Tibial nerve (tissue), 4 donors: ENCODE data around the gene CMPK2. TPM values are rescaled to one million over a fixed set of nuclear protein-coding genes. Genes with fewer than 3 reads are reported as not detected.

ENCODE experiments used
- DNase-seq, 2 donors: peaks; one replicate each; pipeline ENCODE4 v3.0.0-alpha.2; 2019; ENCODE audit warnings: low spot score in 2 of 2
- H3K27ac ChIP-seq, 4 donors: fragments of 200-600 bp; sonication (generic) in 3 of 4; one replicate each; pipeline ENCODE4 v1.5.1; 2017 to 2019; ENCODE audit warnings: mild to moderate bottlenecking in 1 of 4
- H3K27me3 ChIP-seq, 2 donors: fragments of 200-600 bp; sonication (generic) in 1 of 2; one replicate each; pipeline versions ENCODE4 v1.5.1 to v1.6.0; 2017 to 2019
- H3K36me3 ChIP-seq, 3 donors: fragments of 200-600 bp; sonication (generic); one replicate each; pipeline ENCODE4 v1.5.1; 2018 to 2019
- H3K4me1 ChIP-seq, 4 donors: fragments of 200-600 bp; sonication (generic) in 3 of 4; one replicate each; pipeline ENCODE4 v1.5.1; 2017 to 2019
- H3K4me3 ChIP-seq, 4 donors: fragments of 200-600 bp; sonication (generic) in 3 of 4; one replicate each; pipeline ENCODE4 v1.5.1; 2017 to 2019; ENCODE audit warnings: mild to moderate bottlenecking in 1 of 4, moderate library complexity in 1 of 4
- H3K9me3 ChIP-seq, 4 donors: fragments of 200-600 bp; sonication (generic) in 3 of 4; one replicate each; pipeline ENCODE4 v1.5.1; 2017 to 2019
- CTCF ChIP-seq, 5 experiments: fragments of 200-600 bp in 3 of 5; fragments of 450-650 bp in 2 of 5; sonication (generic) in 3 of 5; IDR thresholded peaks; one replicate each; pipeline ENCODE4 v1.5.1; 2016 to 2019; ENCODE audit warnings: antibody characterized with exemption in 5 of 5, mild to moderate bottlenecking in 3 of 5, moderate library complexity in 2 of 5
- EP300 ChIP-seq, 2 donors: sonication (generic); formaldehyde crosslinking; IDR thresholded peaks; one replicate each; pipeline ENCODE4 v1.6.1; 2017; ENCODE audit warnings: antibody characterized with exemption in 2 of 2, mild to moderate bottlenecking in 1 of 2
- POLR2A ChIP-seq, 2 donors: fragments of 450-650 bp; IDR thresholded peaks; one replicate each; pipeline ENCODE4 v1.6.1; 2017; ENCODE audit warnings: antibody characterized with exemption in 2 of 2, mild to moderate bottlenecking in 2 of 2, moderate library complexity in 2 of 2
- WGBS, 2 donors: methylation state at CpG; one replicate each; pipeline ENCODE4 v1.1.5; 2018; 5-methylcytosine and 5-hydroxymethylcytosine counted together
- total RNA-seq, 4 donors: library from RNA; depleted of rRNA; stranded (reverse); fragments of >200 nt; gene quantifications; one replicate each; pipeline ENCODE4 v1.1.0, GENCODE V29; 2016

Gene CMPK2
- total RNA-seq, 4 donors from 2014 or later: 4.5 to 11.4 (median 7.4) TPM

- Histone ChIP-seq H3K9me3 (peaks cover 4 to 100% (median 35%) of the 10 kb centered on the region in 4 donors), H3K27me3 (no peaks in the 10 kb centered on the region), H3K4me3 (no peak overlapping the region), H3K4me1 (no peaks in the 10 kb centered on the region), H3K36me3 (peaks cover 0 to 85% (median 2%) of the 10 kb centered on the region in 3 donors), H3K27ac (no peak overlapping the region)
- no peak for DNase-seq
- 89 to 94% methylated on average over 2 of the region's 2 CpGs for WGBS, 2 donors
- TF ChIP-seq POLR2A (IDR thresholded peaks at IDR 0.05) (no peak), CTCF (IDR thresholded peaks at IDR 0.05) (no peak), EP300 (IDR thresholded peaks at IDR 0.05) (no peak)
These were observed 19.8 kb downstream of the CMPK2 start for GRCh38 chr2:6845903-6846302.

DNA sequence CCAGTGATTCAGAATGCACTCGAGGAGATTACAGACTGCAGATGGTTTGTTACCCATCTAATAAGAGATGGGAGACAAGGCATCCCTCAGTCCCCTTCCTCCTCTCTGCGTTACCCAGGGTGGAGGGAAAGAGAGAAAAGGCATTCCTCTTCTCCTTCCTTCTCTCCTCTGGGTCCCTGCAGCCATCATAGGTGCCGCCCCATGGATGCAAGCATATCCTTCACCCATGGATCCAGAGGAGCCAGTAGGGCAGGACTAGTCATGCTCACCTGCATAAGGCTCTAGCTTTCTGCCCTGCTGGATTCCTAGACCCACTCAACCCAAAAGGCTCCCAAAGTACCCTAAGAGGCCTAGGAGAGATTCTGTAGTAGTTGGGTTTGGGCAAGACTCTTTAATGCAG lies 20.4 kb downstream of the CMPK2 start:
- DNase-seq: no peak
- no peak overlapping the region for H3K4me3 ChIP-seq
- peaks cover 0 to 83% (median 0%) of the 10 kb centered on the region in 3 donors for H3K36me3 ChIP-seq
- H3K27ac ChIP-seq: no peak overlapping the region
- no peaks in the 10 kb centered on the region for H3K27me3 ChIP-seq
- H3K4me1 ChIP-seq: no peaks in the 10 kb centered on the region
- 76 to 82% methylated on average over 3 of the region's 3 CpGs for WGBS, 2 donors
- TF ChIP-seq POLR2A (IDR thresholded peaks at IDR 0.05) (no peak), CTCF (IDR thresholded peaks at IDR 0.05) (no peak), EP300 (IDR thresholded peaks at IDR 0.05) (no peak)
- H3K9me3 ChIP-seq: peaks cover 4 to 100% (median 35%) of the 10 kb centered on the region in 4 donors

DNA sequence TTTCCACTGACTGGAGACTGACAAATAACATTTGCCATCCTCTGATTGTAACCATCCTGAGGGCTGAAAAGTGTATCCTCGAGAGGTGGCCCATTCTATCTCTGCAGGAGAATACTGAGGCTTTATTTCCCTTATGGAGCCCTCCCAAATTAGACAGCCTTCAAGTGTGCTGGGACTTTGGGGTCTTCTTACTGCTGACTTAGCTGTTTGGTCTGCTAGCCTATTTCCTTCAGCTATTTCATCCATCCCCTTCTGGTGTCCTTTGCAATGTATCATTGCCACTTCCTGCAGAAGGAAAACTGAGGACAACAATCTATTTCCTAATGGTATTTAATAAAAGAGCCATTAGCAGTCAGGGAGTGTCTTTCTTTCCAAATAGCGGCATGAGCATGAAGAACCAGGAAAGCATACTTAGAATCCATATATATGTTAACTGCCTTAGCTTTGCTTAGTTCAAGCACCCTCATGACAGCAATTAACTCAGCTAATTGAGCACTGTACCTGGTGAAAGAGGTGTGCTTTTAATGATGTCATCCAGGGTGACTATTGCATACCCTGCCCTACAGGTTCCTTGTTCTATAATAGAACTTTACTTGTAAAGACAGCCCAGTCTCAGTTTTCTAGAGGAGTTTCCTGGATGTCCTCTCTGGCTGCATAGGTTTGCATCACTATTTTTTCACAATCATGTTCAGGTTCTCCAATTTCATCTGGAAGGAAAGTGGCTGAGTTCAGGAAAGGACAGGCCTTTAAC lies 24.0 kb downstream of the CMPK2 start:
- Histone ChIP-seq H3K9me3 (peaks cover 4 to 75% (median 24%) of the 10 kb centered on the region in 4 donors), H3K4me3 (no peak overlapping the region), H3K27me3 (no peaks in the 10 kb centered on the region), H3K4me1 (no peaks in the 10 kb centered on the region), H3K36me3 (peaks cover 0 to 72% (median 0%) of the 10 kb centered on the region in 3 donors), H3K27ac (no peak overlapping the region)
- TF ChIP-seq CTCF (IDR thresholded peaks at IDR 0.05): no peak
- no peak for TF ChIP-seq EP300 (IDR thresholded peaks at IDR 0.05)
- TF ChIP-seq POLR2A (IDR thresholded peaks at IDR 0.05): no peak
- 75 to 85% methylated on average over 2 of the region's 2 CpGs for WGBS, 2 donors
- DNase-seq: no peak

GRCh38 chr2:6838673-6839319 lies 26.9 kb downstream of the CMPK2 start:
- H3K36me3 ChIP-seq: peaks cover 0 to 52% (median 0%) of the 10 kb centered on the region in 3 donors
- no peaks in the 10 kb centered on the region for H3K27me3 ChIP-seq
- H3K27ac ChIP-seq: no peak overlapping the region
- whole genome bisulfite sequencing, 2 donors: 80 to 86% methylated on average over 4 of the region's 4 CpGs
- H3K4me1 ChIP-seq: no peaks in the 10 kb centered on the region
- no peak for DNase-seq
- TF ChIP-seq EP300 (IDR thresholded peaks at IDR 0.05): no peak
- TF ChIP-seq POLR2A (IDR thresholded peaks at IDR 0.05): no peak
- no peak for TF ChIP-seq CTCF (IDR thresholded peaks at IDR 0.05)
- H3K9me3 ChIP-seq: peaks cover 0 to 64% (median 7%) of the 10 kb centered on the region in 4 donors
- no peak overlapping the region for H3K4me3 ChIP-seq

- Histone ChIP-seq H3K36me3 (peaks cover 0 to 29% (median 0%) of the 10 kb centered on the region in 3 donors), H3K27me3 (no peaks in the 10 kb centered on the region), H3K4me1 (no peaks in the 10 kb centered on the region), H3K27ac (no peak overlapping the region), H3K9me3 (peaks cover 0 to 51% (median 3%) of the 10 kb centered on the region in 4 donors), H3K4me3 (no peak overlapping the region)
- DNase-seq: no peak
- no peak for TF ChIP-seq POLR2A (IDR thresholded peaks at IDR 0.05)
- no peak for TF ChIP-seq EP300 (IDR thresholded peaks at IDR 0.05)
- no peak for TF ChIP-seq CTCF (IDR thresholded peaks at IDR 0.05)
These were observed 30.2 kb downstream of the CMPK2 start for GRCh38 chr2:6835467-6835866.
